GM18526 (cell line): ENCODE measurements around the gene JMJD7.

Experiments
- POLR2A ChIP-seq: IDR thresholded peaks from 3 replicates; pipeline ENCODE4 v1.6.1; 2011; ENCODE audit not compliant: insufficient read length; ENCODE audit errors: extremely low read depth

The JMJD7 gene

GRCh38 chr15:41827880-41828806 is at the start of gene JMJD7:
JMJD7 (plus strand) TSS chr15:41828092; CDS start chr15:41828125, 33 bp downstream.
- TF ChIP-seq POLR2A, result peak; percentile 68

GRCh38 chr15:41778521-41778920 is 49.4 kb upstream of the JMJD7 start:
- TF ChIP-seq POLR2A, result no peak

DNA sequence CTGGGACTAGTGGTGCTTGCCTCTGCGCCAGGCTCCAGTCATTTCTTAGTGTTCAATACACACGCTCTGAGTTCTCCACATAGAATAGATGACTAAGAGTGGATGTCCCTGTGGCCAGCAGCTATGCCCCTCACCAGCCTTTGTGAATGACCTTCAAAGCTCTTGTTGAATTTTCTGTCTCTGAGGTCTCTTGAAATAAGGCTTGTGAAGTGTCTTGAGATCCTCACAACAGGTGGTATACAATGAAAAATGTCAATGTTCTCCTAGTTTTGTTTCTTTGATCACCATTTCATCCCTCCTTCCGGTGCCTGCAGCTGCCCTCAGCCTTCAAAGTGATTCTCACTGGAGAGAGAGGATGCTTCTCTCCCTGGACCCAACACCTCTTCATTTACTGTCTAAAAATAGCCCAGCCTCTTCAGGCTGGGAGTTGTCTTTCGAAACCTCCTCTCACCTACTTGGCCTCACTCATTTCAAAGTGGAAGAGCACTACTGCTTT is 48.2 kb upstream of the JMJD7 start:
- TF ChIP-seq POLR2A, result no peak

DNA sequence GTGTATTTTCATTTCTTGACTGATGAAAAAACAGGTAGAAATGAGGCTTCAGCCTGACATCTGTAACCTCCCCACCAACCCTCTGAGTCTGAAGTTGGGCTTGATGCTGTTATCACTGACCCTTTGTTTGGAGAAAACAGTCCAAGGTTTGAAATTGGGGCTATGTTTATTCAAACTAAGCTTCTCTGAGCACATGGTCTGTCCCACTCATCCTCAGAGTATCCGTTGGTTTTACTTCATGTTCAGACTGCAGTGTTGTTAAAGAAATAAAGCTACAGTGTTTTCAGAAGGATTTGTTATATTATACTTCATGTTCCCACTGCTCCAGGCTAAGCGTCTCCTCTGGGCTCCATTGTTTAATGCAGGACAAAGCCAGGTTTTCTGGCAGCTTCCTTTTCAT is 47.6 kb upstream of the JMJD7 start:
- no peak for TF ChIP-seq POLR2A

- no peak for TF ChIP-seq POLR2A
Observed at GRCh38 chr15:41780727-41781126, 47.2 kb upstream of the JMJD7 start.

DNA sequence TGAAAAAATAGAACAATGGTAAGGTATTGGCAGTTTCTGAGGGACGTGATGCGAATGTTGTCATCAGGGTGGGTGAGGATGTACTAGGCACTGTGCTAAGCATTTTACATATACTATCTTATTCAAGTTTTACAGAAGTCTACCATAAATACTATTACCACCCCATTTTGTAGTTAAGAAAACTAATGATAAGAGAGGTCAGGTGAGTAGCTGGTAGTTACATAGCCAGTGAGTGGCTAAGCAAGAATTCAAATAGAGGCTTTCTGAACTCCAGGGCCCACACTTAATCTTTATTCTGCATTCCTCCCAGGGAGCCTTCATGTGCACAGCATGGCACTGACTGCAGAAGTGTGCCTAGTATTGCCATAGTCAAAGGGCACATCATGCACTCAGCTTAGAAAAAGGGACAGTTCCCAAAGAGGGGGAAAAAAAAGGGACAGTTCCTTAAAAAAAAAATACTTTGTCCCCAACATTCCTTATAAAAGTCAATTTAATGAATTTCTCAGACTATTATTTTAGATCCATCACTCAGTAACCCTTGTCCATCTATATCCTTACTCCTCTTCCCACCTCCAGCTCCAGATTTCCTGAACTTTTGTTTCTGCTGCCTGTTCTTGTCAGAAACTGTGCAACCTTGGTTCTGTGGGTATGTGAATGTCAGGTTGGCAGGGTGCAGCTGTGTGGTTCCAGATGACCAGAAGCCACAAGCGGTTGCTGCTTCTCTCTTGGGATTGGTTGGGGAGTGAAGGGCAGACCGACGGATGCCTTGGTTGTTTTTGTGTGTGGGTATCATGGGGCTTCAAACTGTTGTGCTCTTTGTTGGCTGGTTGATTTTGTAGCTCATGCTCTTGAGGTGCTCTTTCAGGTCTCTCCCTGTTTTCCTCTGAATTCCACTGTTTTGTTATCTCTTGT is 45.3 kb upstream of the JMJD7 start:
- TF ChIP-seq POLR2A, result no peak

DNA sequence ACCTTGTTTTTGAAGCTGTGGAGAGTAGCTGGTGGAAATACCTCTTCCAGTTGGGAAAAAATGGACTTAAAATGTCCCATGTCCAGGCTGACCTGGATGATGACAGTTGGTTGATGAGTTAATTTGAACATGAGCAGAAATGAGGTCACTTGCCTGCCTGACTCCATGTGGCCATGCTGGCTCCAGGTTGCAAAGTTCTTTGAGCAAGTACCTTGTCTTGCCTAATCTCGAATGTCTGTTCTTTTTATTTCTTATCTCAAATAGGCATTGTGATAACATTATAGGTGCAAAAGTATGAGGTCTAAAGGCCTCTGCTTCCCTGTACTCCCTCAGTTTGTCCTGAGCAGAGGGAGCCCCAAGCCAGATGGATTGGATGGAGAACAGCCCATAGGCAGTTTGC is 44.6 kb upstream of the JMJD7 start:
- no peak for TF ChIP-seq POLR2A

- no peak for TF ChIP-seq POLR2A
Observed at GRCh38 chr15:41788262-41788661, 39.6 kb upstream of the JMJD7 start.

DNA sequence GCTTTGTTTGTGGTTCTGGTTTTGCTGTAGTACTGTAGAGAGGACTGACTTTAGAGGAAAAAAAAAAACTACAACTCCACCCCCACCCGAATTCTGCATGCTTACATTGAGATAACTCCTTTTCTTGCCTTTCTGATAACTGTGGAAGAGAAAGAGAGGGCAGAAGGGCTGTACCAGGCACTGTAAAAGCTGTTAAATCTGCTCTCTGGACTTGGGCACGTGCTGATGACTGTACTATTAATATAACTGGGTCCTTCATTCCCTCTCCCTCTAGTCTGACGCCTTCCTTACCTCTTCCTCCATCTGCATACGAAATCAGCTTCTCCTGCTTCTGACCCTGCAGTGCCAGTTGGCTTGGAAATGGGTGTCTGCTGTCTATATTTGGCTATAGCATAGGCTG is 38.7 kb upstream of the JMJD7 start:
- no peak for TF ChIP-seq POLR2A

DNA sequence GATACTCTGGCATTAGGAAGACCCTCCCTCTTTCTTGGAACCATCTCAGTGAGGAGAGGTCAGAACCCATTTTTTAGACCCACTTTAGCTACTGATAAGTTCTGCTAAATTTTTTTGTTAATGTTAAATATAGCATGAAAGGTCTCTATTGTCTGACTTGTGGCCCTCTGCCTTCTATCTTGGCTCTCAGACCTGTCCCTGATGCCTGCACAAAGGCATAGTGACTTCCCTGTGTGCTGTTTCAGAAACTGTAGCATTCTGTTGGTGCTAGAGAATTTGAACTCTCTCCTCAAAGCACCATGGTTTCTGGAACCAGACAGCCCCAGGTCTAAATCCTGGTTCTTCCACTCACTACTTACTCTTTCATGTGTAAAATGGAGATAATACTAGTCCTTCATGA is 38.2 kb upstream of the JMJD7 start:
- TF ChIP-seq POLR2A, result no peak

DNA sequence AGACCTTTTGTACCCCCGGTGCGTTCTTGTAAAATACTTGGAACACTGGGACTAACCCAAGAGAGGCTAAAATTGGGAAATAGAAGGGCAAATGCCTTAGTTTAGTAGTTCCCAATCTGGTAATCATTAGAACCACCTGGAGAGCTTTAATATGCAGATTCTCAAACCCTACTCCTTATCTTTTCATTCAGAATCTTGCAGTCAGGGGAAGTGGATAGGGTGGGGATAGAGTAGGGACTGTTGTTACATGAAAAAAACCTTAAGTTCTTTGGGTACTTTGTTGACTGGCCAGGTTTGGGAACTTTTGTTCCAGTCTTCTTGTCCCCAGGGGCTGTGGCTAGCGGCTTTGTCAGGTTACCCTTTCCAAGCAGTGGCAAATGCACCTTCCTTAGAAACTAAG is 37.7 kb upstream of the JMJD7 start:
- TF ChIP-seq POLR2A, result no peak

- no peak for TF ChIP-seq POLR2A
Observed at GRCh38 chr15:41790756-41791546, 36.9 kb upstream of the JMJD7 start.

- TF ChIP-seq POLR2A, result no peak
Observed at GRCh38 chr15:41791547-41791937, 36.4 kb upstream of the JMJD7 start.

- TF ChIP-seq POLR2A, result no peak
Observed at GRCh38 chr15:41792000-41792637, 35.8 kb upstream of the JMJD7 start.
